ENCODE data around the gene CD300E.

The CD300E gene

GRCh38 chr17:74571621-74572270 lies 51.8 kb downstream of the CD300E start:
- TF ChIP-seq GATA2 (IDR thresholded peaks at IDR 0.05; ENCODE audit: low read depth, low read length) (no peak), GATA3 (IDR thresholded peaks at IDR 0.05; ENCODE audit: low read depth, low read length) (no peak)

DNA sequence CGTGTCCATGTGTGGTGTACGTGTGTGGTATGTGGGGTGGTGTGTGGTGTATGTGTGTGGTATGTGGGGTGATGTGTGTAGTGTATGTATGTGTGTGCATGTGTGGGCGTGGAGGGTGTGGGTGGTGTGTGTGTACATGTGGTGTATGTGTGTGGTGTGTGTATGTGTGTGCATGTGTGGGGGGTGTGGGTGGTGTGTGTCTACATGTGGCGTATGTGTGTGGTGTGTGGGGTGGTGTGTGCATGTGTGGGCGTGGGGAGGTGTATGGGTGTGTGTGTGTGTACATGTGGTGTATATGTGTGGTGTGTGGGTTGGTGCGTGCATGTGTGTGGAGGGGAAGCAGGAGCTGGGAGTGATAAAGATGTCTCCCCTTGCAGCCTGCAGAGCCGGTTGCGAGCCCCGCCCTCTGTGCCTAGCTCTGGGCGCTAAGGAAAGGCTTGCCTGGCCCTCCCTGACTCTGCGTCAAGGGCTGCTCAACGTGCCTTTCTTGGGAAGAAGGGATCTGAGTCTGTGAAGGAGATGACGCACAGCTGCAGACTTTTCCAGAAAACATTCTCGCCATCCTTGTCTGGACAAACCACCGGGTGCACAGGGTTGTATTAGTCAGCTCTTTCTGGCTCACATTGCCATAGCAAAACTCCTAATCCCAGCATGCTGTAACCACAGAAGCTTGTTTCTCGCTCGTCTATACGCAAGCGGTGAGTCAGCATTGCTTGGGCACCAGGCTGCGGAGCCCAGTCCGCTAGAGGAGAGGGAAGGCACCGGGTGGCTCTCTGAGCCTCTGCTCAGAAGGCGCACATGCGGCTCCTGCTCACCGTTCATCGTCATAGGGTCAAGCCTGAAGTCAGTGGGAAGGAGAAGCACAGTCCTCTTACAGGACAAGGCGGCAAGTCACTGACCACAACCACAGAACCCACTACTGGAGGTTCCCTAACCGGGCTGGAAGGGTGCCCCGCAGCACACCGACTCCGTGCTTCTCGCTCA lies 54.2 kb downstream of the CD300E start:
- TF ChIP-seq GATA2 (IDR thresholded peaks at IDR 0.05; ENCODE audit: low read depth, low read length) = no peak
- TF ChIP-seq GATA3 (IDR thresholded peaks at IDR 0.05; ENCODE audit: low read depth, low read length) = no peak

- TF ChIP-seq GATA3 (IDR thresholded peaks at IDR 0.05; ENCODE audit: low read depth, low read length) = no peak
- TF ChIP-seq GATA2 (IDR thresholded peaks at IDR 0.05; ENCODE audit: low read depth, low read length) = no peak
Observed at GRCh38 chr17:74568106-74568873, 55.2 kb downstream of the CD300E start.

DNA sequence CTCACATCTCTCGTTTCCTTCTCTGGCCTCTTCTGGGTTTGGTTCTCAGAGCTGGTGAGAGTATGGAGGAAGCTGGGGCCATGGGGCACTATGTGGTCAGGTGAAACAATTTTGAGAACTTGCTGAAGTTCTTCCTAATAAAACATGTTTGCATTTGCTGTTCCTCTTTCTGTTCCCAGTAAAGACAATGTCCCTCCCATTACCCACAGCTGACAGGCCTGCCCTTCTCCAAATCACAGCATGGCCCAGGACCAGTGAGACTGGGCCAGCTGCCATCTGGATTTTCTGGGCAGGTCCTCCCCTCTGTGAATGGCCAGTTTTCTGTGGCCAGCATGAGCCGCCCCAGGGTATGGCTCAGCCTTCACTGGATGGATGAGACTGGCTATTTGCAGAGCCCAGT lies 56.1 kb downstream of the CD300E start, which contains the start of gene CD300H:
CD300H (minus strand) TSS at position 113 of the 400 bp plus-strand sequence.
- TF ChIP-seq GATA2 (IDR thresholded peaks at IDR 0.05; ENCODE audit: low read depth, low read length) (no peak), GATA3 (IDR thresholded peaks at IDR 0.05; ENCODE audit: low read depth, low read length) (no peak)

- TF ChIP-seq GATA3 (IDR thresholded peaks at IDR 0.05; ENCODE audit: low read depth, low read length) (no peak), GATA2 (IDR thresholded peaks at IDR 0.05; ENCODE audit: low read depth, low read length) (no peak)
Observed at GRCh38 chr17:74566132-74566753, 57.3 kb downstream of the CD300E start.

- TF ChIP-seq GATA2 (IDR thresholded peaks at IDR 0.05; ENCODE audit: low read depth, low read length) = no peak
- TF ChIP-seq GATA3 (IDR thresholded peaks at IDR 0.05; ENCODE audit: low read depth, low read length) = no peak
Observed at GRCh38 chr17:74565126-74565525, 58.4 kb downstream of the CD300E start.

- TF ChIP-seq GATA2 (IDR thresholded peaks at IDR 0.05; ENCODE audit: low read depth, low read length) = no peak
- no peak for TF ChIP-seq GATA3 (IDR thresholded peaks at IDR 0.05; ENCODE audit: low read depth, low read length)
Observed at GRCh38 chr17:74563358-74563757, 60.2 kb downstream of the CD300E start.

GRCh38 chr17:74561586-74561985 lies 62.0 kb downstream of the CD300E start:
- TF ChIP-seq GATA2 (IDR thresholded peaks at IDR 0.05; ENCODE audit: low read depth, low read length) (no peak), GATA3 (IDR thresholded peaks at IDR 0.05; ENCODE audit: low read depth, low read length) (no peak)

All from SH-SY5Y (cell line).